ENCODE measurements around the gene TMEM132D.

The TMEM132D gene

GRCh38 chr12:129827102-129827865, 76.5 kb downstream of the TMEM132D start:
- no peak for DNase-seq (ENCODE audit: low read depth in 1 of 2, low spot score in 1 of 2)

GRCh38 chr12:129826273-129826672, 77.6 kb downstream of the TMEM132D start:
- DNase-seq (ENCODE audit: low read depth in 1 of 2, low spot score in 1 of 2) = no peak

GRCh38 chr12:129825316-129825715, 78.5 kb downstream of the TMEM132D start:
- no peak for DNase-seq (ENCODE audit: low read depth in 1 of 2, low spot score in 1 of 2)

GRCh38 chr12:129821964-129822363, 81.9 kb downstream of the TMEM132D start:
- no peak for DNase-seq (ENCODE audit: low read depth in 1 of 2, low spot score in 1 of 2)

GRCh38 chr12:129819391-129819790, 84.4 kb downstream of the TMEM132D start:
- DNase-seq (ENCODE audit: low read depth in 1 of 2, low spot score in 1 of 2) = no peak

GRCh38 chr12:129815846-129816245, 88.0 kb downstream of the TMEM132D start:
- no peak for DNase-seq (ENCODE audit: low read depth in 1 of 2, low spot score in 1 of 2)

GRCh38 chr12:129811963-129812362, 91.9 kb downstream of the TMEM132D start:
- DNase-seq (ENCODE audit: low read depth in 1 of 2, low spot score in 1 of 2) = no peak

GRCh38 chr12:129807136-129807535, 96.7 kb downstream of the TMEM132D start:
- DNase-seq (ENCODE audit: low read depth in 1 of 2, low spot score in 1 of 2) = no peak

- no peak for DNase-seq (ENCODE audit: low read depth in 1 of 2, low spot score in 1 of 2)
Measured at GRCh38 chr12:129791396-129791795, 112.4 kb downstream of the TMEM132D start.

GRCh38 chr12:129790930-129791329, 112.9 kb downstream of the TMEM132D start:
- no peak for DNase-seq (ENCODE audit: low read depth in 1 of 2, low spot score in 1 of 2)

- DNase-seq (ENCODE audit: low read depth in 1 of 2, low spot score in 1 of 2) = no peak
Measured at GRCh38 chr12:129790331-129790730, 113.5 kb downstream of the TMEM132D start.

GRCh38 chr12:129789921-129790320, 113.9 kb downstream of the TMEM132D start:
- DNase-seq (ENCODE audit: low read depth in 1 of 2, low spot score in 1 of 2) = no peak

- DNase-seq (ENCODE audit: low read depth in 1 of 2, low spot score in 1 of 2) = no peak
Measured at GRCh38 chr12:129788506-129789084, 115.2 kb downstream of the TMEM132D start.

- DNase-seq (ENCODE audit: low read depth in 1 of 2, low spot score in 1 of 2) = no peak
Measured at GRCh38 chr12:129779989-129780388, 123.8 kb downstream of the TMEM132D start.

GRCh38 chr12:129779033-129779432, 124.8 kb downstream of the TMEM132D start:
- no peak for DNase-seq (ENCODE audit: low read depth in 1 of 2, low spot score in 1 of 2)

- DNase-seq (ENCODE audit: low read depth in 1 of 2, low spot score in 1 of 2) = no peak
Measured at GRCh38 chr12:129776977-129777667, 126.7 kb downstream of the TMEM132D start.

- no peak for DNase-seq (ENCODE audit: low read depth in 1 of 2, low spot score in 1 of 2)
Measured at GRCh38 chr12:129772501-129773493, 131.0 kb downstream of the TMEM132D start.

- DNase-seq (ENCODE audit: low read depth in 1 of 2, low spot score in 1 of 2) = no peak
Measured at GRCh38 chr12:129771238-129771637, 132.6 kb downstream of the TMEM132D start.

- DNase-seq (ENCODE audit: low read depth in 1 of 2, low spot score in 1 of 2) = no peak
Measured at GRCh38 chr12:129765719-129766118, 138.1 kb downstream of the TMEM132D start.

- no peak for DNase-seq (ENCODE audit: low read depth in 1 of 2, low spot score in 1 of 2)
Measured at GRCh38 chr12:129762436-129762835, 141.4 kb downstream of the TMEM132D start.

- no peak for DNase-seq (ENCODE audit: low read depth in 1 of 2, low spot score in 1 of 2)
Measured at GRCh38 chr12:129753586-129753985, 150.2 kb downstream of the TMEM132D start.
